GM23338 (cell line): ENCODE data around the gene SUN2. TPM values are rescaled to one million over a fixed set of nuclear protein-coding genes. Genes with fewer than 3 reads are reported as not detected.

Experiments used
- ATAC-seq: fragments of 200-7000 bp; cut with Tn5 transposase; 3 replicates; pipeline ENCODE4 v1.9.1; 2020
- DNase-seq: peaks from one replicate; pipeline ENCODE4 v3.0.0-alpha.2; 2015; ENCODE audit warnings: low spot score
- H2AFZ ChIP-seq: fragments of 200-600 bp; sonication (generic); 2 replicates; pipeline ENCODE4 v1.8.0; 2016; ENCODE audit warnings: antibody characterized with exemption, mild to moderate bottlenecking, moderate library complexity
- H3F3A ChIP-seq: fragments of 200-600 bp; sonication (generic); replicated peaks from 2 replicates; pipeline ENCODE4 v1.8.0; 2017; ENCODE audit warnings: antibody characterized with exemption, mixed run types, low read depth
- H3K27ac ChIP-seq: fragments of 200-600 bp; sonication (generic); 2 replicates; pipeline ENCODE4 v1.6.1; 2016; ENCODE audit warnings: low read depth
- H3K27me3 ChIP-seq: fragments of 200-600 bp; sonication (generic); 2 replicates; pipeline ENCODE4 v1.8.0; 2016; ENCODE audit warnings: mild to moderate bottlenecking, mixed run types, moderate library complexity; ENCODE audit not compliant: insufficient read depth
- H3K36me3 ChIP-seq: fragments of 200-600 bp; sonication (generic); 2 replicates; pipeline ENCODE4 v1.8.0; 2016; ENCODE audit warnings: mild to moderate bottlenecking; ENCODE audit not compliant: insufficient read depth
- H3K4me1 ChIP-seq: fragments of 200-600 bp; sonication (generic); 2 replicates; pipeline ENCODE4 v1.8.0; 2016; ENCODE audit warnings: mild to moderate bottlenecking, moderate library complexity; ENCODE audit not compliant: insufficient read depth
- H3K4me2 ChIP-seq: fragments of 200-600 bp; sonication (generic); 2 replicates; pipeline ENCODE4 v1.7.1; 2017; ENCODE audit warnings: mixed run types
- H3K4me3 ChIP-seq: fragments of 200-600 bp; sonication (generic); 2 replicates; pipeline ENCODE4 v1.6.1; 2016; ENCODE audit warnings: mixed run types
- H3K79me2 ChIP-seq: fragments of 200-600 bp; sonication (generic); replicated peaks from 2 replicates; pipeline ENCODE4 v1.8.0; 2017; ENCODE audit warnings: mild to moderate bottlenecking; ENCODE audit not compliant: insufficient read depth
- H3K9me2 ChIP-seq: fragments of 200-600 bp; sonication (generic); 2 replicates; pipeline ENCODE4 v1.8.0; 2017; ENCODE audit not compliant: insufficient read depth
- H4K20me1 ChIP-seq: fragments of 200-600 bp; sonication (generic); replicated peaks from 2 replicates; pipeline ENCODE4 v1.8.0; 2017; ENCODE audit warnings: mild to moderate bottlenecking; ENCODE audit not compliant: insufficient read depth
- H3K27ac Mint-ChIP-seq: 2 replicates; pipeline ENCODE4 v1.8.0; 2020; ENCODE audit warnings: inconsistent platforms, mild to moderate bottlenecking, moderate library complexity, mixed read lengths
- H3K27me3 Mint-ChIP-seq: 3 replicates; pipeline ENCODE4 v1.8.0; 2022; ENCODE audit warnings: low read depth, mild to moderate bottlenecking, moderate library complexity, mixed read lengths, inconsistent platforms; ENCODE audit not compliant: insufficient read depth, poor library complexity
- H3K36me3 Mint-ChIP-seq: 3 replicates; pipeline ENCODE4 v1.8.0; 2021; ENCODE audit warnings: low read depth, mild to moderate bottlenecking, inconsistent platforms, moderate library complexity, mixed read lengths
- H3K4me1 Mint-ChIP-seq: 3 replicates; pipeline ENCODE4 v1.8.0; 2020; ENCODE audit warnings: mild to moderate bottlenecking, inconsistent platforms, mixed read lengths
- H3K4me3 Mint-ChIP-seq: 3 replicates; pipeline ENCODE4 v1.8.0; 2021; ENCODE audit warnings: moderate library complexity, mild to moderate bottlenecking, inconsistent platforms, mixed read lengths
- H3K9me3 Mint-ChIP-seq: 3 replicates; pipeline ENCODE4 v1.8.0; 2020; ENCODE audit warnings: moderate library complexity, mild to moderate bottlenecking, inconsistent platforms, mixed read lengths
- CREB1 ChIP-seq: fragments of 250-450 bp; sonication (Bioruptor Pico); IDR thresholded peaks from 2 replicates; pipeline ENCODE4 v1.5.0; 2020; ENCODE audit warnings: low read depth, mild to moderate bottlenecking, moderate library complexity
- ETS1 ChIP-seq: IDR thresholded peaks from 2 replicates; pipeline ENCODE4 v1.6.1; 2016; ENCODE audit warnings: antibody characterized with exemption
- EZH2 ChIP-seq: fragments of 200-600 bp; sonication (generic); IDR thresholded peaks from one replicate; pipeline ENCODE4 v1.8.0; 2017; ENCODE audit warnings: antibody characterized with exemption, mild to moderate bottlenecking, low read depth; ENCODE audit not compliant: unreplicated experiment
- EZH2phosphoT487 ChIP-seq: fragments of 200-600 bp; sonication (generic); IDR thresholded peaks from one replicate; pipeline ENCODE4 v1.8.1; 2018; ENCODE audit warnings: antibody characterized with exemption; ENCODE audit not compliant: unreplicated experiment
- JUNB ChIP-seq: IDR thresholded peaks from one replicate; pipeline ENCODE4 v1.6.1; 2016; ENCODE audit warnings: antibody characterized with exemption; ENCODE audit not compliant: unreplicated experiment
- NANOG ChIP-seq: IDR thresholded peaks from 2 replicates; pipeline ENCODE4 v1.6.1; 2016; ENCODE audit warnings: antibody characterized with exemption, borderline replicate concordance
- POLR2AphosphoS5 ChIP-seq: IDR thresholded peaks from 2 replicates; pipeline ENCODE4 v1.6.1; 2016; ENCODE audit warnings: antibody characterized with exemption, low read depth
- STAT1 ChIP-seq: IDR thresholded peaks from one replicate; pipeline ENCODE4 v1.6.1; 2016; ENCODE audit warnings: antibody characterized with exemption; ENCODE audit not compliant: unreplicated experiment
- ZNF114 ChIP-seq: fragments of 250-450 bp; sonication (Bioruptor Pico); IDR thresholded peaks from 2 replicates; pipeline ENCODE4 v1.5.0; 2020; ENCODE audit warnings: mild to moderate bottlenecking, moderate library complexity
- ZNF331 ChIP-seq: fragments of 250-450 bp; sonication (Bioruptor Pico); IDR thresholded peaks from 2 replicates; pipeline ENCODE4 v1.5.0; 2020; ENCODE audit warnings: low read depth, mild to moderate bottlenecking, moderate library complexity
- ZNF462 ChIP-seq: fragments of 250-450 bp; sonication (Bioruptor Pico); IDR thresholded peaks from 2 replicates; pipeline ENCODE4 v1.5.0; 2020; ENCODE audit warnings: mild to moderate bottlenecking, moderate library complexity
- polyA plus RNA-seq: library from polyadenylated mRNA; unstranded; fragments of >200 nt; fragmentation: Nextera tagmentation; extraction: Ambion mirVana; gene quantifications from 2 replicates; pipeline ENCODE4 v1.2.1, GENCODE V29; 2016
- total RNA-seq: library from RNA; depleted of rRNA; stranded (reverse); fragments of >200 nt; shearing (Covaris generic); gene quantifications from 2 replicates; pipeline ENCODE4 v1.2.3, GENCODE V29; 2014
- TF ChIP-seq, protein P1 (sequence below): IDR thresholded peaks from one replicate; pipeline ENCODE4 v1.6.1; 2018; ENCODE audit warnings: antibody characterized with exemption; ENCODE audit not compliant: unreplicated experiment
- TF ChIP-seq, protein P2 (sequence below), 2 experiments: fragments of 200-600 bp in 1 of 2; sonication (generic) in 1 of 2; conservative IDR thresholded peaks; 2 replicates each; pipeline versions ENCODE4 v1.5.1 to v1.6.1; 2016 to 2017; ENCODE audit warnings: antibody characterized with exemption in 2 of 2, low read depth in 2 of 2, mild to moderate bottlenecking in 2 of 2, moderate library complexity in 1 of 2

SUN2 gene
- total and polyA plus RNA-seq, 2 experiments from 2014 or later, result 7.2 to 17.6 TPM

DNA sequence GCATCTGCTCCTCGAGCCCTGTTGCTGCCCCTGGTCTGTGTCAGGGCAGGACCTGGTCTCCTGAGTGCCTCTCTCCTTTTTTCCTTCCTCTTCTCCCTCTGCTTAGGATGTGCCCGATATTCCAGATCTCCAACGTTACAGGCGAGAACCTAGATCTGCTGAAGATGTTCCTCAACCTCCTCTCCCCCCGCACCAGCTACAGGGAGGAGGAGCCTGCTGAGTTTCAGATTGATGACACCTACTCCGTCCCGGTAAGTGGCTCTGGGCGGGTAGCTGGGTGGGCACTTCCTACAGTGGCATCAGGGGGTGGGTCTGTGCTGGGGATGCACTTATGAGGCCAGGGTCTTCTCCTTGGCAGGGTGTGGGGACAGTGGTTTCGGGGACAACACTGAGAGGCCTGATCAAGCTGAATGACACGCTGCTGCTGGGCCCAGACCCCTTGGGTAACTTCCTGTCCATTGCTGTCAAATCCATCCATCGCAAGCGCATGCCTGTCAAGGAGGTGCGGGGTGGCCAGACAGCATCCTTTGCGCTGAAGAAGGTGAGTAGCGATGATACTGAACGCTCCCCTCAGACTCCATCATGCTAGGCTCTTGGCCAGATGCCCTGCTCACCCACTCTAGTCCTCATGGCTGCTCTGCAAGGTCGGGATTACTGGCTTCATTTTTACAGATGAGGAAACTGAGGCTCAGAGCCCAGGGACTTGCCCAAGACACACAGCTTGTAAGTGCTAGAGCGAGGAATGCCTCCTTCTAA, 29.7 kb downstream of the SUN2 start:
- Mint-ChIP-seq H3K36me3 (peaks cover 93% of the 10 kb centered on the region), H3K27ac (no peak overlapping the region)

More for the DNA sequence above, 29.7 kb downstream of the SUN2 start:
- no peaks in the 10 kb centered on the region for H3K4me1 ChIP-seq
- H3K27ac ChIP-seq, result no peak overlapping the region
- H3K79me2 ChIP-seq, result no peaks in the 10 kb centered on the region; the same call in 1 of the 2 replicates
- H2AFZ ChIP-seq, result no peak overlapping the region
- no peaks in the 10 kb centered on the region for H3F3A ChIP-seq
- peaks cover 52% of the 10 kb centered on the region for H3K36me3 ChIP-seq
- TF ChIP-seq, protein P1, sequence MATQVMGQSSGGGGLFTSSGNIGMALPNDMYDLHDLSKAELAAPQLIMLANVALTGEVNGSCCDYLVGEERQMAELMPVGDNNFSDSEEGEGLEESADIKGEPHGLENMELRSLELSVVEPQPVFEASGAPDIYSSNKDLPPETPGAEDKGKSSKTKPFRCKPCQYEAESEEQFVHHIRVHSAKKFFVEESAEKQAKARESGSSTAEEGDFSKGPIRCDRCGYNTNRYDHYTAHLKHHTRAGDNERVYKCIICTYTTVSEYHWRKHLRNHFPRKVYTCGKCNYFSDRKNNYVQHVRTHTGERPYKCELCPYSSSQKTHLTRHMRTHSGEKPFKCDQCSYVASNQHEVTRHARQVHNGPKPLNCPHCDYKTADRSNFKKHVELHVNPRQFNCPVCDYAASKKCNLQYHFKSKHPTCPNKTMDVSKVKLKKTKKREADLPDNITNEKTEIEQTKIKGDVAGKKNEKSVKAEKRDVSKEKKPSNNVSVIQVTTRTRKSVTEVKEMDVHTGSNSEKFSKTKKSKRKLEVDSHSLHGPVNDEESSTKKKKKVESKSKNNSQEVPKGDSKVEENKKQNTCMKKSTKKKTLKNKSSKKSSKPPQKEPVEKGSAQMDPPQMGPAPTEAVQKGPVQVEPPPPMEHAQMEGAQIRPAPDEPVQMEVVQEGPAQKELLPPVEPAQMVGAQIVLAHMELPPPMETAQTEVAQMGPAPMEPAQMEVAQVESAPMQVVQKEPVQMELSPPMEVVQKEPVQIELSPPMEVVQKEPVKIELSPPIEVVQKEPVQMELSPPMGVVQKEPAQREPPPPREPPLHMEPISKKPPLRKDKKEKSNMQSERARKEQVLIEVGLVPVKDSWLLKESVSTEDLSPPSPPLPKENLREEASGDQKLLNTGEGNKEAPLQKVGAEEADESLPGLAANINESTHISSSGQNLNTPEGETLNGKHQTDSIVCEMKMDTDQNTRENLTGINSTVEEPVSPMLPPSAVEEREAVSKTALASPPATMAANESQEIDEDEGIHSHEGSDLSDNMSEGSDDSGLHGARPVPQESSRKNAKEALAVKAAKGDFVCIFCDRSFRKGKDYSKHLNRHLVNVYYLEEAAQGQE, result no peak
- TF ChIP-seq ETS1 (no peak), ZNF114 (no peak), EZH2 (no peak), JUNB (no peak), CREB1 (CRISPR knock-in tag) (no peak), EZH2phosphoT487 (no peak), ZNF331 (CRISPR knock-in tag) (no peak), STAT1 (no peak), NANOG (no peak), POLR2AphosphoS5 (no peak), ZNF462 (CRISPR knock-in tag) (no peak)
- TF ChIP-seq, protein P2, sequence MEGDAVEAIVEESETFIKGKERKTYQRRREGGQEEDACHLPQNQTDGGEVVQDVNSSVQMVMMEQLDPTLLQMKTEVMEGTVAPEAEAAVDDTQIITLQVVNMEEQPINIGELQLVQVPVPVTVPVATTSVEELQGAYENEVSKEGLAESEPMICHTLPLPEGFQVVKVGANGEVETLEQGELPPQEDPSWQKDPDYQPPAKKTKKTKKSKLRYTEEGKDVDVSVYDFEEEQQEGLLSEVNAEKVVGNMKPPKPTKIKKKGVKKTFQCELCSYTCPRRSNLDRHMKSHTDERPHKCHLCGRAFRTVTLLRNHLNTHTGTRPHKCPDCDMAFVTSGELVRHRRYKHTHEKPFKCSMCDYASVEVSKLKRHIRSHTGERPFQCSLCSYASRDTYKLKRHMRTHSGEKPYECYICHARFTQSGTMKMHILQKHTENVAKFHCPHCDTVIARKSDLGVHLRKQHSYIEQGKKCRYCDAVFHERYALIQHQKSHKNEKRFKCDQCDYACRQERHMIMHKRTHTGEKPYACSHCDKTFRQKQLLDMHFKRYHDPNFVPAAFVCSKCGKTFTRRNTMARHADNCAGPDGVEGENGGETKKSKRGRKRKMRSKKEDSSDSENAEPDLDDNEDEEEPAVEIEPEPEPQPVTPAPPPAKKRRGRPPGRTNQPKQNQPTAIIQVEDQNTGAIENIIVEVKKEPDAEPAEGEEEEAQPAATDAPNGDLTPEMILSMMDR (conservative IDR thresholded peaks at IDR 0.05; ENCODE audit: low read depth in 2 of 2), result no peak
- peaks cover 9% of the 10 kb centered on the region; the same call in 1 of the 2 replicates for H4K20me1 ChIP-seq
- DNase-seq (no peak), ATAC-seq (no peak)
- Mint-ChIP-seq H3K4me1 (no peaks in the 10 kb centered on the region; the same call in 2 of the 3 replicates), H3K4me3 (no peak overlapping the region), H3K9me3 (no peaks in the 10 kb centered on the region), H3K27me3 (peaks cover 5% of the 10 kb centered on the region)
- H3K4me3 ChIP-seq, result no peak overlapping the region
- H3K9me2 ChIP-seq, result no peaks in the 10 kb centered on the region
- no peaks in the 10 kb centered on the region for H3K27me3 ChIP-seq
- H3K4me2 ChIP-seq, result no peak overlapping the region
